HepG2 (cell line): Measurements from ENCODE around the gene THEM4. TPM values are rescaled to one million over a fixed set of nuclear protein-coding genes. Genes with fewer than 3 reads are reported as not detected.

ENCODE experiments used
- ATAC-seq: fragments of 200-7000 bp; cut with Tn5 transposase; 3 replicates; pipeline ENCODE4 v1.9.1; 2020; ENCODE audit warnings: mild to moderate bottlenecking, moderate library complexity
- BruUV-seq: library from RNA; stranded (reverse); fragments of 400-500 nt; replicated peaks from 2 replicates; lab custom pipeline; 2021; lab: Mats Ljungman, UMichigan
- CTCF ChIA-PET: fragments of 300-600 bp; formaldehyde crosslinking; extraction: SDS; loops from one replicate; lab custom pipeline; 2021; ENCODE audit warnings: low total read pairs, inconsistent platforms, low intra/inter-chr PET ratio; lab: Yijun Ruan, JAX
- POLR2A ChIA-PET: fragments of 350-600 bp; sonication (Branson Sonifier 250); formaldehyde crosslinking; loops from one replicate; lab custom pipeline; 2020; ENCODE audit warnings: antibody characterized with exemption, inconsistent platforms; lab: Yijun Ruan, JAX
- DNase-seq: peaks from one replicate; pipeline ENCODE4 v3.0.0-alpha.2; 2015; ENCODE audit warnings: low spot score
- FAIRE-seq: peaks from 3 replicates; lab custom pipeline; 2011; peaks lifted over from hg19 to GRCh38; lab: Jason Lieb, UNC
- H2AFZ ChIP-seq: one replicate; pipeline ENCODE4 v1.6.1; 2011; ENCODE audit warnings: low read length, inconsistent platforms
- H3K27ac ChIP-seq: fragments of 300-600 bp; 3 replicates; pipeline ENCODE4 v1.8.0; 2011; ENCODE audit warnings: mixed run types, mild to moderate bottlenecking, mixed read lengths, low read length, inconsistent platforms; ENCODE audit not compliant: insufficient read depth; ENCODE audit errors: extremely low read length
- H3K27me3 ChIP-seq, 2 experiments: fragments of 200-600 bp in 1 of 2; 2 replicates in 1 of 2; 3 replicates in 1 of 2; pipeline versions ENCODE4 v1.6.0 to v1.8.0; 2011; ENCODE audit warnings: low read length in 2 of 2, mild to moderate bottlenecking in 2 of 2, moderate library complexity in 2 of 2, inconsistent platforms in 1 of 2; ENCODE audit not compliant: insufficient read depth in 2 of 2, control insufficient read depth in 1 of 2
- H3K36me3 ChIP-seq, 2 experiments: fragments of 200-600 bp in 1 of 2; replicated peaks in 1 of 2; 2 replicates in 1 of 2; 3 replicates in 1 of 2; pipeline versions ENCODE4 v1.5.1 to v1.8.0; 2011; ENCODE audit warnings: low read length in 2 of 2, inconsistent platforms in 1 of 2; ENCODE audit not compliant: insufficient read depth in 2 of 2, control insufficient read depth in 1 of 2
- H3K4me1 ChIP-seq: 2 replicates; pipeline ENCODE4 v1.5.1; 2012; ENCODE audit warnings: low read length, inconsistent platforms; ENCODE audit not compliant: insufficient read depth
- H3K4me2 ChIP-seq: 2 replicates; pipeline ENCODE4 v1.6.0; 2011; ENCODE audit warnings: low read depth, low read length, inconsistent platforms
- H3K4me3 ChIP-seq, 3 experiments: fragments of 200-600 bp in 1 of 3; sonication (generic), shearing (Covaris generic) in 1 of 3; replicated peaks in 1 of 3; 2 replicates each; pipeline ENCODE4 v1.5.1; 2011 to 2016; ENCODE audit warnings: low read length in 3 of 3, inconsistent platforms in 2 of 3, low read depth in 2 of 3, mild to moderate bottlenecking in 2 of 3, control low read depth in 1 of 3, mixed read lengths in 1 of 3; ENCODE audit not compliant: insufficient read depth in 1 of 3
- H3K79me2 ChIP-seq: one replicate; pipeline ENCODE4 v1.6.1; 2011; ENCODE audit warnings: low read length, inconsistent platforms; ENCODE audit not compliant: insufficient read depth
- H3K9ac ChIP-seq: 2 replicates; pipeline ENCODE4 v1.6.0; 2011; ENCODE audit warnings: mild to moderate bottlenecking, low read depth, low read length, inconsistent platforms; ENCODE audit not compliant: insufficient read depth
- H3K9me3 ChIP-seq: 2 replicates; pipeline ENCODE4 v1.5.1; 2012; ENCODE audit warnings: mild to moderate bottlenecking, low read length
- H4K20me1 ChIP-seq: 2 replicates; pipeline ENCODE4 v1.6.0; 2011; ENCODE audit warnings: inconsistent platforms, mild to moderate bottlenecking, low read length, moderate library complexity; ENCODE audit not compliant: insufficient read depth
- CBX2 ChIP-seq, 2 experiments: fragments of 200-600 bp in 1 of 2; sonication (generic); formaldehyde crosslinking in 1 of 2; IDR thresholded peaks; 2 replicates each; pipeline versions ENCODE4 v1.7.0 to v1.8.1; 2018 to 2022; ENCODE audit warnings: low read depth in 2 of 2, low read length in 1 of 2, mild to moderate bottlenecking in 1 of 2, missing genetic modification reagents in 1 of 2
- FOXO1 ChIP-seq: sonication (generic); formaldehyde crosslinking; IDR thresholded peaks from 2 replicates; pipeline ENCODE4 v1.4.0; 2020; ENCODE audit warnings: missing genetic modification reagents
- ZNF337 ChIP-seq: sonication (generic); formaldehyde crosslinking; IDR thresholded peaks from 2 replicates; pipeline ENCODE4 v1.5.1; 2020; ENCODE audit warnings: missing genetic modification reagents, low read depth, mild to moderate bottlenecking, borderline replicate concordance
- ZNF790 ChIP-seq: sonication (generic); formaldehyde crosslinking; IDR thresholded peaks from 2 replicates; pipeline ENCODE4 v1.8.0; 2022; ENCODE audit warnings: missing genetic modification reagents, mild to moderate bottlenecking, borderline replicate concordance
- WGBS: methylation state at CpG from one replicate; pipeline ENCODE4 v1.1.6; 2017; ENCODE audit warnings: low lambda C conversion rate; 5-methylcytosine and 5-hydroxymethylcytosine counted together
- in situ Hi-C: cut with HindIII; loops from 2 replicates; pipeline ENCODE4 v1.10.0; 2017; ENCODE audit warnings: low pct_unique_long_range_greater_than_20kb; ENCODE audit not compliant: extremely low pct_ligation_motif_present
- intact Hi-C: fragments of 100-400 bp; cut with micrococcal nuclease; formaldehyde crosslinking; loops from one replicate; pipeline ENCODE4 v1.10.0; 2022; ENCODE audit not compliant: unreplicated experiment
- polyA plus RNA-seq, 8 experiments: library from polyadenylated mRNA; depleted of rRNA in 3 of 8; stranded (reverse) in 7 of 8; unstranded in 1 of 8; fragments of >200 nt; fragmentation: Illumina TruSeq in 4 of 8; extraction: Trizol in 4 of 8; gene quantifications; 2 replicates each; pipeline versions ENCODE4 v1.2.1 to v1.2.3, GENCODE V29; 2011 to 2016; ENCODE audit warnings: low read depth in 4 of 8, missing spikeins in 1 of 8, mixed read lengths in 1 of 8; ENCODE audit not compliant: insufficient read depth in 1 of 8
- total RNA-seq, 5 experiments: library from RNA; depleted of rRNA; stranded (reverse); fragments of >200 nt; fragmentation: Illumina TruSeq; extraction: Trizol; gene quantifications; 2 replicates each; pipeline ENCODE4 v1.2.3, GENCODE V29; 2016; ENCODE audit warnings: low read depth in 1 of 5

The THEM4 gene
- total and polyA plus RNA-seq, 2 of the 13 experiments (the other 11 are each of a cell fraction or from before 2014, with no cell fraction given), result 10.9 to 13.9 TPM

DNA sequence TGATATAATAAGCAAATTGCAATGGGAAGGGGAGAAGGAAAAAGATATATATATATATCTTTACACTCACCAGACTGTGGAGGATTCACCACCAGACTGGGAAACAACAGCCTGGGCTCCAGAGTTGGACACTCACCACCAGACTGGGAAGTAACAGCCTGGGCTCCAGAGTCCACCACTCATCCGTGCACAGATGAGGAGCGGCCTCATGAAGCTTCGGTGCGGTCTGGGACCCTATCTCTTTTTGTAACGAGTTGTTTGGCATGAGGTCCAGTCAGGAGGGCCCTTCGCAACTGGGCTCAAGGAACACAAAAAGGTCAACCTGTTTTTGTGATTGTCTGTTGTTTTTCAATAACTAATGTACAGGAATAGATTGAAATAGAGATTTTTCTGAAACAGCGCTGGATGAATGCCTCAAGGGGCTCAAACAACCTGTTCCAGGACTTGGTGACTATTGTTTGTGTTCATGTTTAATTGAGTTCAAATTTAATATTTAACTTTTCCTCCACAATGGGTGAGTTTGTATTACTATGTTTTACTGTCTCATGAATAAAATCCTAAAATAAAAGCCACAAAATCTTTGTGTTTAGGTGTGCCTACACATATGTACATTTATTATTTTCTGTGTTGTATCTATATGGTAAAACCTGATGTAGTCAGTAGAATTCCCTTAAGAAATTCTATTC, 44.2 kb upstream of the THEM4 start:
- in situ Hi-C loops, result no loop called here
- Histone ChIP-seq H3K9ac (no peak overlapping the region), H3K79me2 (no peaks in the 10 kb centered on the region), H3K27me3 (no peaks in the 10 kb centered on the region; a peak in 2 of 5 replicates), H3K36me3 (no peaks in the 10 kb centered on the region), H3K4me2 (no peak overlapping the region; the same call in 1 of the 2 replicates), H3K4me1 (peaks cover 4% of the 10 kb centered on the region; the same call in 1 of the 2 replicates), H3K9me3 (no peaks in the 10 kb centered on the region), H3K4me3 (no peak overlapping the region), H3K27ac (no peak overlapping the region), H2AFZ (no peak overlapping the region), H4K20me1 (no peaks in the 10 kb centered on the region)
- TF ChIP-seq ZNF790 (CRISPR knock-in tag) (no peak), CBX2 (IDR thresholded peaks at IDR 0.05; ENCODE audit: low read depth, low read length) (no peak; the same call in 1 of the 2 replicates), CBX2 (CRISPR knock-in tag; IDR thresholded peaks at IDR 0.05; ENCODE audit: low read depth) (0 out of 2 replicates have a peak, but pooled peaks have one; percentile 32)
- ATAC-seq (peak; percentile 73), DNase-seq (no peak), FAIRE-seq (no peak)
- WGBS, result 12% methylated on average over 7 of the region's 7 CpGs
- ChIA-PET CTCF (no interaction called here), POLR2A (no interaction called here)
- BruUV-seq, result no TSS peak
- intact Hi-C loops, result no loop called here

DNA sequence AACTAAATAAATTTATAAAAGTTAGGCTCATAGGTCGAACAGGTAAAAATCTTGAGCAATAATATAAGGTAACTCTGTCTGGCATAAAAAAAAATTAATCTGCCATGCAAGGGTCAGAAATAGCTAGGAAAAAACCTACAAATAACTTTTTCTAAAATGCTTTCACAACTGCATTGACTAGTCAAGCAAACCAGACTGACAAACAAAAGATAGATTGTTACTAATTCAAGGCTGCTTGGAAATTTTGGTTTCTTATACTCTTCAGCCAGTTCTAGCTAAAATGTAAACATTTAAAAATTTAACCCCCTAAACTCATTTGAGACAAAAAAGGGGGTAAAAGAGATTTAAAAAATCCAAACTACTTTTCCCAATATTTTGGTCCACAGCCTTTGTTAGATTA, 43.5 kb upstream of the THEM4 start:
- POLR2A ChIA-PET, result no interaction called here

More for the DNA sequence above, 43.5 kb upstream of the THEM4 start:
- no peak for ATAC-seq
- Histone ChIP-seq H3K36me3 (no peaks in the 10 kb centered on the region), H2AFZ (no peak overlapping the region), H3K4me3 (no peak overlapping the region), H4K20me1 (no peaks in the 10 kb centered on the region), H3K9me3 (no peaks in the 10 kb centered on the region), H3K79me2 (no peaks in the 10 kb centered on the region), H3K9ac (no peak overlapping the region), H3K27ac (no peak overlapping the region), H3K27me3 (no peaks in the 10 kb centered on the region; a peak in 2 of 5 replicates), H3K4me1 (peaks cover 4% of the 10 kb centered on the region; the same call in 1 of the 2 replicates), H3K4me2 (no peak overlapping the region)
- no peak for FAIRE-seq
- BruUV-seq, result no TSS peak
- in situ Hi-C loops, result no loop called here
- intact Hi-C loops, result no loop called here
- 0% methylated on average over 1 of the region's 1 CpG for WGBS
- DNase-seq, result no peak
- no peak for TF ChIP-seq FOXO1
- TF ChIP-seq ZNF337 (CRISPR knock-in tag), result no peak
- CTCF ChIA-PET, result no interaction called here
